GM21526 (cell line): ENCODE data around the gene AP4B1.

Experiments
- ATAC-seq: cut with Tn5 transposase; IDR thresholded peaks from one replicate; pipeline ENCODE4 v1.9.1; 2021; ENCODE audit warnings: moderate library complexity; ENCODE audit not compliant: unreplicated experiment, low FRiP score

AP4B1 gene

GRCh38 chr1:113930499-113931161 lies 26.0 kb upstream of the AP4B1 start:
- peak; percentile 19 for ATAC-seq

GRCh38 chr1:113929750-113930498 lies 25.3 kb upstream of the AP4B1 start:
- ATAC-seq, result peak; percentile 33

GRCh38 chr1:113928941-113929749 lies 24.5 kb upstream of the AP4B1 start, which contains the start of gene HIPK1:
Gene HIPK1 (plus strand): TSS chr1:113929324.
- ATAC-seq, result peak; percentile 65

GRCh38 chr1:113928187-113928930 lies 23.8 kb upstream of the AP4B1 start:
- peak; percentile 35 for ATAC-seq

GRCh38 chr1:113924473-113924872 lies 19.9 kb upstream of the AP4B1 start:
- ATAC-seq, result no peak

- ATAC-seq, result no peak
Measured at GRCh38 chr1:113922957-113923356, 18.4 kb upstream of the AP4B1 start.

- ATAC-seq, result no peak
Measured at GRCh38 chr1:113918243-113918642, 13.6 kb upstream of the AP4B1 start.

GRCh38 chr1:113917400-113918082 lies 12.9 kb upstream of the AP4B1 start:
- ATAC-seq, result no peak

- no peak for ATAC-seq
Measured at GRCh38 chr1:113916974-113917373, 12.4 kb upstream of the AP4B1 start.

GRCh38 chr1:113913887-113914664 lies 9.5 kb upstream of the AP4B1 start:
- no peak for ATAC-seq

GRCh38 chr1:113913312-113913668 lies 8.7 kb upstream of the AP4B1 start:
- ATAC-seq, result no peak

- ATAC-seq, result no peak
Measured at GRCh38 chr1:113912594-113913311, 8.2 kb upstream of the AP4B1 start.

GRCh38 chr1:113905435-113905861 lies 849 bp upstream of the AP4B1 start:
- peak; percentile 11 for ATAC-seq

GRCh38 chr1:113904293-113904673 lies 316 bp downstream of the AP4B1 start:
- peak; percentile 29 for ATAC-seq

- ATAC-seq, result no peak
Measured at GRCh38 chr1:113903501-113904292, 902 bp downstream of the AP4B1 start.

GRCh38 chr1:113901191-113901590 lies 3.4 kb downstream of the AP4B1 start:
- no peak for ATAC-seq

- ATAC-seq, result no peak
Measured at GRCh38 chr1:113899111-113899510, 5.5 kb downstream of the AP4B1 start.
